SK-N-SH treated with all-trans-retinoic acid at 6 μM for 48 hours (cell line): ENCODE data around the gene NPLOC4.
"Not testable (repeated sequence)": the region's sequence is repeated elsewhere in the genome, so short reads cannot be mapped to it uniquely, and the experiment has no call there.

Experiments used
- ATAC-seq: fragments of 200-7000 bp; cut with Tn5 transposase; 3 replicates; pipeline ENCODE4 v1.9.1; 2020; ENCODE audit warnings: mild to moderate bottlenecking, moderate library complexity
- BACH2 ChIP-seq: fragments of 250-450 bp; sonication (Bioruptor Pico); IDR thresholded peaks from 2 replicates; pipeline ENCODE4 v1.9.0; 2021; ENCODE audit warnings: mild to moderate bottlenecking, borderline replicate concordance
- CSDC2 ChIP-seq: fragments of 250-450 bp; sonication (Bioruptor Pico); IDR thresholded peaks from 2 replicates; pipeline ENCODE4 v1.5.0; 2020; ENCODE audit warnings: mild to moderate bottlenecking, moderate library complexity
- ESRRG ChIP-seq: fragments of 250-450 bp; sonication (Bioruptor Pico); IDR thresholded peaks from 2 replicates; pipeline ENCODE4 v1.6.1; 2021; ENCODE audit warnings: mild to moderate bottlenecking
- GLIS3 ChIP-seq: fragments of 250-450 bp; sonication (Bioruptor Pico); IDR thresholded peaks from 2 replicates; pipeline ENCODE4 v1.5.0; 2020; ENCODE audit warnings: mild to moderate bottlenecking, moderate library complexity
- ISL1 ChIP-seq: fragments of 250-450 bp; sonication (Bioruptor Pico); IDR thresholded peaks from 2 replicates; pipeline ENCODE4 v2.1.2; 2022; ENCODE audit warnings: mild to moderate bottlenecking, moderate library complexity
- OSR1 ChIP-seq: fragments of 250-450 bp; sonication (Bioruptor Pico); IDR thresholded peaks from 2 replicates; pipeline ENCODE4 v1.8.0; 2022; ENCODE audit warnings: moderate library complexity, mild to moderate bottlenecking, inconsistent platforms
- PATZ1 ChIP-seq: fragments of 250-450 bp; sonication (Bioruptor Pico); IDR thresholded peaks from 2 replicates; pipeline ENCODE4 v1.8.0; 2020; ENCODE audit warnings: mild to moderate bottlenecking, moderate library complexity, borderline replicate concordance
- POU6F1 ChIP-seq: fragments of 250-450 bp; sonication (Bioruptor Pico); IDR thresholded peaks from 2 replicates; pipeline ENCODE4 v1.8.0; 2021; ENCODE audit warnings: low read depth, mild to moderate bottlenecking, moderate library complexity, borderline replicate concordance
- PPARA ChIP-seq: fragments of 250-450 bp; sonication (Bioruptor Pico); IDR thresholded peaks from 2 replicates; pipeline ENCODE4 v1.5.0; 2020; ENCODE audit warnings: mild to moderate bottlenecking, borderline replicate concordance
- RARB ChIP-seq: fragments of 250-450 bp; sonication (Bioruptor Pico); IDR thresholded peaks from 2 replicates; pipeline ENCODE4 v1.8.0; 2021; ENCODE audit warnings: mild to moderate bottlenecking, moderate library complexity
- TCF4 ChIP-seq: fragments of 250-450 bp; sonication (Bioruptor Pico); IDR thresholded peaks from 2 replicates; pipeline ENCODE4 v1.8.0; 2021; ENCODE audit warnings: mild to moderate bottlenecking, moderate library complexity, borderline replicate concordance
- TOX ChIP-seq: fragments of 250-450 bp; sonication (Bioruptor Pico); IDR thresholded peaks from 2 replicates; pipeline ENCODE4 v1.8.0; 2021; ENCODE audit warnings: mild to moderate bottlenecking, moderate library complexity, borderline replicate concordance
- TSHZ2 ChIP-seq: fragments of 250-450 bp; sonication (Bioruptor Pico); IDR thresholded peaks from 2 replicates; pipeline ENCODE4 v1.5.0; 2020; ENCODE audit warnings: mild to moderate bottlenecking, moderate library complexity
- ZC3H10 ChIP-seq: fragments of 250-450 bp; sonication (Bioruptor Pico); IDR thresholded peaks from 2 replicates; pipeline ENCODE4 v1.5.1; 2021; ENCODE audit warnings: mild to moderate bottlenecking, moderate library complexity
- ZFP3 ChIP-seq: fragments of 250-450 bp; sonication (Bioruptor Pico); IDR thresholded peaks from 2 replicates; pipeline ENCODE4 v1.5.0; 2020; ENCODE audit warnings: mild to moderate bottlenecking, moderate library complexity
- ZNF565 ChIP-seq: fragments of 450-650 bp; formaldehyde crosslinking; conservative IDR thresholded peaks from 2 replicates; pipeline ENCODE4 v1.5.0; 2020; ENCODE audit warnings: low read depth, mild to moderate bottlenecking, moderate library complexity
- ZNF70 ChIP-seq: fragments of 450-650 bp; formaldehyde crosslinking; IDR thresholded peaks from 2 replicates; pipeline ENCODE4 v1.5.0; 2020; ENCODE audit warnings: mild to moderate bottlenecking, moderate library complexity
- ZNF8 ChIP-seq: fragments of 450-650 bp; formaldehyde crosslinking; IDR thresholded peaks from 2 replicates; pipeline ENCODE4 v1.5.0; 2020; ENCODE audit warnings: mild to moderate bottlenecking, moderate library complexity

Gene NPLOC4

GRCh38 chr17:81533339-81534141, 103.4 kb downstream of the NPLOC4 start:
- no peak for TF ChIP-seq OSR1 (CRISPR knock-in tag)
- TF ChIP-seq TOX (CRISPR knock-in tag): no peak
- no peak for TF ChIP-seq ZFP3 (CRISPR knock-in tag)
- no peak for TF ChIP-seq TCF4
- TF ChIP-seq ZNF8 (CRISPR knock-in tag): no peak
- TF ChIP-seq RARB (CRISPR knock-in tag): no peak
- TF ChIP-seq ZNF70 (CRISPR knock-in tag): no peak
- no peak for TF ChIP-seq PATZ1 (CRISPR knock-in tag)
- no peak for TF ChIP-seq GLIS3
- TF ChIP-seq PPARA (CRISPR knock-in tag): no peak
- no peak for TF ChIP-seq BACH2 (CRISPR knock-in tag)
- no peak for TF ChIP-seq ZNF565 (CRISPR knock-in tag)
- TF ChIP-seq POU6F1 (CRISPR knock-in tag): no peak
- ATAC-seq: peak; percentile 2

GRCh38 chr17:81532490-81533287, 104.2 kb downstream of the NPLOC4 start:
- no peak for TF ChIP-seq ISL1
- no peak for TF ChIP-seq BACH2 (CRISPR knock-in tag)
- TF ChIP-seq ZC3H10 (CRISPR knock-in tag): no peak
- TF ChIP-seq ESRRG (CRISPR knock-in tag): no peak
- no peak for TF ChIP-seq ZNF8 (CRISPR knock-in tag)
- no peak for TF ChIP-seq ZNF565 (CRISPR knock-in tag)
- ATAC-seq: no peak

GRCh38 chr17:81531998-81532404, 104.9 kb downstream of the NPLOC4 start:
- not testable (repeated sequence) for ATAC-seq

GRCh38 chr17:81531013-81531412, 105.9 kb downstream of the NPLOC4 start:
- ATAC-seq: not testable (repeated sequence)

- ATAC-seq: no peak
- TF ChIP-seq CSDC2: no peak
- TF ChIP-seq PPARA (CRISPR knock-in tag): no peak
- TF ChIP-seq ZNF565 (CRISPR knock-in tag): no peak
- TF ChIP-seq TOX (CRISPR knock-in tag): no peak
- TF ChIP-seq TCF4: no peak
- TF ChIP-seq TSHZ2 (CRISPR knock-in tag): no peak
Measured at GRCh38 chr17:81529437-81529803, 107.5 kb downstream of the NPLOC4 start.
